Measurements from ENCODE around the gene ARID1B. TPM values are rescaled to one million over a fixed set of nuclear protein-coding genes. Genes with fewer than 3 reads are reported as not detected.
A peak's percentile ranks its signal among the peaks of the same experiment; 100 is the strongest.

The ARID1B gene
- total and polyA plus RNA-seq, 10 of the 15 experiments (the other 5 are each of a cell fraction or from before 2014, with no cell fraction given) = 24.7 to 133 (median 54.6) TPM

GRCh38 chr6:157056275-157056674 lies 279.1 kb downstream of the ARID1B start (continued):
- TF ChIP-seq PRDM15 (CRISPR knock-in tag; IDR thresholded peaks at IDR 0.05) (no peak), CREM (IDR thresholded peaks at IDR 0.05; ENCODE audit: low read depth) (peak; percentile 47), ATF7 (IDR thresholded peaks at IDR 0.05; ENCODE audit: low read depth) (no peak), MEF2B (IDR thresholded peaks at IDR 0.05; ENCODE audit: partially characterized antibody, poor library complexity, severe bottlenecking) (no peak), STAT3 (IDR thresholded peaks at IDR 0.05; ENCODE audit: low read depth, low read length) (no peak), ZBTB11 (CRISPR knock-in tag; IDR thresholded peaks at IDR 0.05) (no peak)

Data from GM12878 (cell line).